CD4-positive, alpha-beta T cell treated with Interleukin-15 for 4 hours (primary cell): Measurements from ENCODE around the gene HPCA.
"Not testable (repeated sequence)": the region's sequence is repeated elsewhere in the genome, so short reads cannot be mapped to it uniquely, and the experiment has no call there.

ENCODE experiments used
- DNase-seq: peaks from one replicate; pipeline ENCODE4 v3.0.0-alpha.2; 2020; ENCODE audit warnings: low spot score

Gene HPCA

DNA sequence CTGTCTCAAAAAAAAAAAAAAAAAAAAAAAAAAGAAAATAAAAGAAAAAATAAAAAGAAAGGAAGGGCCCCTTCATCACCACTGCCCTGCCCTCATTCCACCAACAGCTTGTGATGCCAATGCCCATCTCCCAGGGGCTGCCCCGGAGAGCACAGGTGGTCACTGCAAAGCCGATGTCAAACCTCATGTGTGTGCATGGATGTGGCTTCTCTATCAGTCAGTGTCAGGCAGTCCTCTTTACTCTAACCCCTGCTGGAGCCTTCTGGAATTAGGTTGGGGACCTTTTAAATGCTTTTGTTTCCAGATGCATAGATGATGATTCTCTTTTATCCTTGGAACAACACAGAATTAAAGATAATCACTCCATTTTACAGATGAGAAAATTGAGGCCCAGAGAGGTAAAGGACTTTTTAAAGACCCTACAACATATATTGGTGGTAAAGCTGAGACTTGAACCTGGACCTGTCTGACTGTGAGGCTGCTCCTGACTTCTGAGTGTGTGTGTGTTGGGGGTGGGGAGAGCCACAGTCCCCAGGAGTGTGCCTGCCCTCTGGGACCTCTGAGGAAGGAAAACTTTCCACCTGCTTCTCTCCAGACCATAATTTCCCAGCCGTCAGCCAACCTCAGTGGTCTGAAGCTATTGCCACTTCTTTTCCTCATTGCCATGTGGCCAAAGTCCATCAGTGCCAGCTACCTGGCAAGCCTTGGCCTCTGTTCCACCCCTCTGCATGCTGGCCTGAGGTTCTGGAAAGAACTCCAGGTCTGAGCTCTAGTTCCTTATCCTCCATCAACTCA, 17.9 kb downstream of the HPCA start:
- no peak for DNase-seq

DNA sequence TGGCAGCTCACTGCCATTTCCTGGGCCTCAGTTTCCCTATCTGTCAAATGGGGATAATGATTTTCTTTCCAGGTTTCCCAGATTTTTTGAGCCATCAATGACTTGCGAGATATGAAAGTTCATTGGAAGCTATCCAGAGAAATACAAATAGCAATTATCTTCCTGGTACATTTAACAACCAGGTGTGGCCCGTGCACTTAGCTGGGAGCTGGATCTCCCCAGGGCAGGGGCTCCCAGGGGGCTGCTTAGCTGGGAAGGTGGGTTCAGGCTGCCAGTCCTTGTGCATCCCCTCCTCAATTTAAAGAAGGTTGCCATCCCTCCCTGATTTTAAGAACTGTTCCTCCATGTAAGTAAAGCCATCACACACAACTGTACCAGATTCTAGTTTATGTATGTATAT, 18.5 kb downstream of the HPCA start:
- no peak for DNase-seq

GRCh38 chr1:32905588-32905987, 19.3 kb downstream of the HPCA start:
- not testable (repeated sequence) for DNase-seq

DNA sequence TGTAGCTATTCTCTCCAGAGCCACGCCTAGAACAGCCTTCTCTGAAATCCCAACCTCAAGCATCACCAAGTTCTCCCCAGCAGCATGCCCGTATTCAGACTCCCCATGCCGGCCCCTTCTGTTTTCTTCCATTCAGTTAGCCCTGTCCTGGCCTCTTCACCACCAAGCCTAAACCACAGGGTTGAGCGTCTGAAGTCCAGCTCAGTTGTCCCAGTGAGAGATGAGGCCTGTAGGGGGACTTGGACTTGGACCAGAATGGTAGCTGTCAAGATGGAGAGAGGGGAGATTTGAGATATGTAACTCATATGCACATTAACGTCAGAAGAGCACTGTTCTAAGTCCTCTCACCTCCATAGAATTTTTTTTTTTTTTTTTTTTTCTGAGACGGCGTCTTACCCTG, 20.4 kb downstream of the HPCA start:
- DNase-seq, result no peak

- no peak for DNase-seq
These were observed 21.1 kb downstream of the HPCA start for GRCh38 chr1:32907435-32907834.

DNA sequence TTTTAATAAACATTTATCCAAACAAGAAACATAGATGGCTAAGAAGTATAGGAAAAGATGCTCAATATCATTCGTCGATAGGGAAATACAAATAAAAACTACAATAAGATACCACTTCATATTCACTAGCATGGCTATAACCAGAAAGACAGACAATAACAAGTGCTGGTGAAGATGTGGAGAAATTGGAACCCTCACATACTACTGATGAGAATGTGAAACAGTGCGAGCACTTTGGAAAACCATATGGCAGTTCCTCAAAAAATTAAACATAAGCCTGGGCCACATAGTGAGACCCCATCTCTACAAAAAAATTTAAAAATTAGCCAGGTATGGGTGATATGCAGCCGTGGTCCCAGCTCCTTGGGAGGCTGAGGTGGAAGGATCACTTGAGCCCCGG, 24.0 kb downstream of the HPCA start:
- DNase-seq, result no peak

- no peak for DNase-seq
These were observed 29.7 kb downstream of the HPCA start for GRCh38 chr1:32915766-32916706.

GRCh38 chr1:32917521-32917920, 31.2 kb downstream of the HPCA start:
- DNase-seq, result no peak

GRCh38 chr1:32918179-32918578, 31.9 kb downstream of the HPCA start:
- no peak for DNase-seq

- DNase-seq, result no peak
These were observed 33.8 kb downstream of the HPCA start for GRCh38 chr1:32919811-32920733.

DNA sequence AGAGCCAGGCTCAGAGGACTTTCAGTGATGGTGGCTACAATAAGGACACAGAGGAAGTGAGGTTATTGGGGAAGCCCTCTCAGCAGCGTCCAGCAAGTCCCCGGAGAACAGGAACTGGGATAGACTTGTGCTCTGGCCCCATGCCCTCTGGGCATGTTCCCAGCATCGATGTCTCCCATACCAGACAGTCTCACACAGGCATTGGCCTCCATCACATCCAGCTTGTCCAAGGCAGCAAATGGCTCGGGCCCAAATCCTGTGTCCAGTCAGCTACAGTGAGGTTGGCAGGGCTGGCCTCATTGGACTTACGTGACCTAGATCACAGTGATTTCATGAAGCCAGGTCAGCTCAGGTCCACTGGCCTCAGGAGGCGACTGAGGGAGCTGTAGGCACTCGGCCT, 34.5 kb downstream of the HPCA start:
- DNase-seq, result no peak

DNA sequence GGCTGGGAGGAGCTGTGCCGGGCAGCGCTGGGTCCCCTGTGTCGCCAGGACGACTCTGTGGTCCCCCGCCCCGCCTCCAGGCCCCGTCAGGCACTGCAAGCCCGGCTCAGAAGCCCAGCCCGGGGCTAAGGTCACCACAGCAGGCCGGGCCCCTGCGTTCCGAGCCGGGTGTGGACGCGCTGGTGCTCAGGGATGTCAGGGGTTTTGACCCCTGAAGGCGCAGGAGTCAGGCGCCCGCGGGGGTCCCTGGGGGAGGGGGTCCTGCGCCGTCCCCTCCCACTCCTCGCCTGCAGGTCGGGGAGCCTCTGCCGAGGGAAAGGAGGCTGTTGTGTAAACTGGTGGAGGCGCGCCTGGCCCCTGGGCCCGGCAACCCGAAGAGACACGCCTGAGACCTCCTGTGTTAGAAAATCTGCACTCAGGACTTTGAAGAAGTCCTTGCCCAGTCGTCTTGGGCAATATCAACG, 38.6 kb downstream of the HPCA start:
- DNase-seq, result no peak

DNA sequence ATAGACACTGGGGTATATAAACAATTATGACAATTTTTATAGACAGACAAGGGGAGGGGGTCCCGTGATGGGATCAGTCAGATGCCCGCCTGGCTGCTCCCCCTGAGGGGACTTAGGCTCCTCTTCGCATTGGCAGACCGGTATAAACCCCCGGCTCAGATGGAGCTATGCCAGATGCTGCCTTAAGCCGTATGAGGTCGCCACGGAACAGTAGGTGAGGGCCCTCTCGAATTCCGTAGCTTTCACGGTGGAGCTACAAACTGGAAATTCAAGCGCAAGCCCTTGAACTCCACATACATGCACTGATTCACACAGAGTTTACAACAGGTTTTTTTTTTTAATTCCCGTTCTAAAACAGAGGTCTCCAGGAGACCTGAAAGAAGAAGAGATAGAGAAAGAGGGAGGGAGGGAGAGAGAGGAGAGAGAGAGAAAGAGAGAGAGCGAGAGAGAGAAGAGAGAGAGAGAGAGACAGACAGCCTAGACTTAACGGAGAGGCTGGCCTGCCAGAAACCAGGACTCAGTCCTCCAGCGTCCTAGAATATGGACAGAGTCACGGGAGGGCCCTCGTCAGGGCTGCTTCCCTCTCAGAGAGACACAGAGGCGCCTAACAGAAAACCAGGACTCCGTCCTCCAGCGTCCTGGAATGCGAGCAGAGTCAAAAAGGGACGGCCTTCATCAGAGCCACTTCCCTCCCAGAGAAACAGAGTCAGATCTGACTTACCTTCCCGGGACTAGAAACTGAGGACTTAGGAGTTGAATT, 39.3 kb downstream of the HPCA start:
- DNase-seq, result no peak

GRCh38 chr1:32926562-32926961, 40.3 kb downstream of the HPCA start:
- DNase-seq, result no peak

GRCh38 chr1:32927441-32927840, 41.1 kb downstream of the HPCA start:
- DNase-seq, result no peak

GRCh38 chr1:32928285-32928684, 42.0 kb downstream of the HPCA start:
- DNase-seq, result no peak

GRCh38 chr1:32928715-32929114, 42.4 kb downstream of the HPCA start:
- DNase-seq, result no peak

- DNase-seq, result no peak
These were observed 43.1 kb downstream of the HPCA start for GRCh38 chr1:32929366-32929765.

DNA sequence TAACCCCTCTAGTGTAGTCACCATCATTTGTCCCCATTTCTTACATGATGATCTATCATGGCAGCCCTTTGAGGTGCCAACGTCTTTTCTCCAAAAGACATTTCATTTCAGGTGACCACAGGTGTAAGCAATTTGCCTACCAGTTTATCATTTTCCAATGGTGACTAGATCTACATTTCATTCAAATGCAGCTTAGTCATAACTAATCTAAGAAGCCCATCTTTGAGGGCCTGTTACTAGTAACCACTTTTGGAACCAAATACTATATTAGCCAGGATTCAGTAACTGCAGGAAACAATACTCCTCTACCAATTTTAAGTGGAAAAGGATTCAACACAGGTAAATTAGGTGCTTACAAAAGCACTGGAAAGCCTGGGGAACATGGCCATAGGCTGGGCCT, 45.5 kb downstream of the HPCA start:
- no peak for DNase-seq

GRCh38 chr1:32933742-32934322, 47.5 kb downstream of the HPCA start:
- DNase-seq, result no peak

DNA sequence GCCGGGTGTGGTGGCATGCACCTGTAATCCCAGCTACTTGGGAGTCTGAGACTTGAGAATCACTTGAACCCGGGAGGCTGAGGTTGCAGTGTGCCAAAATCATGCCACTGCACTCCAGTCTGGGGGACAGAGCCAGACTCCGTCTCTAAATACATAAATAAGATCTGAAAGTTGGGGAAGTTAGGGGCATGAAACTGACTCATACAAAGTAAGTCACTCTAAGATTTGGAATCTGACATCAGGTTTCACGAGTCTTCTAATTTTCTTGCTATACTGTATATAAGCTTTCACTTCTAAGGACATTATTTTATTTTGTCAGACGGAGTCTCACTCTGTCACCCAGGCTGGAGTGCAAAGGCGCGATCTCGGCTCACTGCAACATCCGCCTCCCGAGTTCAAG, 48.2 kb downstream of the HPCA start:
- no peak for DNase-seq
